COLO829 (cell line): ENCODE results near the gene SKP1.
"Not testable (repeated sequence)": the region's sequence is repeated elsewhere in the genome, so short reads cannot be mapped to it uniquely, and the experiment has no call there.

Experiments
- DNase-seq: peaks from one replicate; pipeline ENCODE4 v3.0.0; 2012; ENCODE audit warnings: low spot score

SKP1 gene

DNA sequence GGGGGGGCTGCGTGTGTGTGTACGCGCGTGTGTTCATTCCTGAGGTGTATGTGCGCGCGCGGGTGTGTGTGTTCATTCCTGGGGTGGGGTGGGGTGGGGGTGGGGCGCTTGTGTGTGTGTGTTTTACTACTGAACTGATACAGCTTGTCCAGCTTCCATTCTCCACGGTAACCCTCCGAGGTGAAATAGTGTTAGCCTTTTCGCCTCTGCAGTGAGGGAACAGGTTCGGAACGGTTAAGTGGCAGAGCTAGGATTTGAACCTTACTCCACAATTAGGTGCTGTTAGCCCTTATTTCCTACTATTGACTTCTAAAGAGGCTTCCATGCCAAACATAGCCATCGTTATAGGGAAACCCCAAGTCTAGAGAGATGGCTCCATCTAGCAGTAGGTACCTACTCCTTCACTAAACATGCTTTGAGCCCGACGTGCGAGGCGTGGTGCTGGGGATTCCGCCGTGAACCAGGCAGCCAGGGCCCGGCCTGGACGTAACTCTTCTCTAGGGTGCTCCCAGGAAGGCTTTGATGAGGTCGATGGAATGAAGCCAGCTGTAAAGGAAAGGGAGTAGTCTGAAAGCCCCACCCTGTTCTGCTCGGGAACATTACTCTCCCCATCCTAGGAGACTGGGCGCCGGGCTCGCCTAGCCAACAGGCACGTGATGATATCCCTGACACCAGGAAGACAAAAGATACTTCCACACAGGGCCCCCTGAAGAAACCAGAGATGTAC lies 782 bp upstream of the SKP1 start:
- no peak for DNase-seq

DNA sequence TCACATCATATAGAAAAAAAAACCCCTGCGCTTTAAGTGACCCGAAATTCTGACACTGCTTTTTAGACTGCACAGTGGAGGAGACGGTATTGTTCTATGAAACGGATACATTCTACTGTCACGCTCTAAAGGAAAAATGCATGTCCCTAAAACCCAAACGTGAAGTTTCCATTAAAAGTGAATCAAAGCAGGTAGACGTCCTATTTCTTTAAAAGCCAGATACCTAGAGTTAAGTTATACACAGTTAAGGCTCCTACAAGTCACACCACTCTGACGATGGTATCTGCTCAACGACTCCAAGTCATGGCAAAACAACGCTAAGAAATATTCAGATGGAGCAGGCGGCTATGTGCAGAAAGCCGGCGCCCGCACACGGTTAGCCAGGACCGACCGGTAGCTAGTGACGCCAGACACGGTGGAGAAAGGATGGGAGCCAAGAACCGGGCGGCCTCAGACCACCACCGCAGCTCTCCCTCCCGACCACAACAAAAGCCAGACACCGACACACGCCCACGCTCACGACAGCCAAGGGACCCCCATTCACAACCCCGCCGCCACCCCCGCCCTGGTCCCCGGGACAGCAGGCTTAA lies 734 bp downstream of the SKP1 start:
- no peak for DNase-seq

DNA sequence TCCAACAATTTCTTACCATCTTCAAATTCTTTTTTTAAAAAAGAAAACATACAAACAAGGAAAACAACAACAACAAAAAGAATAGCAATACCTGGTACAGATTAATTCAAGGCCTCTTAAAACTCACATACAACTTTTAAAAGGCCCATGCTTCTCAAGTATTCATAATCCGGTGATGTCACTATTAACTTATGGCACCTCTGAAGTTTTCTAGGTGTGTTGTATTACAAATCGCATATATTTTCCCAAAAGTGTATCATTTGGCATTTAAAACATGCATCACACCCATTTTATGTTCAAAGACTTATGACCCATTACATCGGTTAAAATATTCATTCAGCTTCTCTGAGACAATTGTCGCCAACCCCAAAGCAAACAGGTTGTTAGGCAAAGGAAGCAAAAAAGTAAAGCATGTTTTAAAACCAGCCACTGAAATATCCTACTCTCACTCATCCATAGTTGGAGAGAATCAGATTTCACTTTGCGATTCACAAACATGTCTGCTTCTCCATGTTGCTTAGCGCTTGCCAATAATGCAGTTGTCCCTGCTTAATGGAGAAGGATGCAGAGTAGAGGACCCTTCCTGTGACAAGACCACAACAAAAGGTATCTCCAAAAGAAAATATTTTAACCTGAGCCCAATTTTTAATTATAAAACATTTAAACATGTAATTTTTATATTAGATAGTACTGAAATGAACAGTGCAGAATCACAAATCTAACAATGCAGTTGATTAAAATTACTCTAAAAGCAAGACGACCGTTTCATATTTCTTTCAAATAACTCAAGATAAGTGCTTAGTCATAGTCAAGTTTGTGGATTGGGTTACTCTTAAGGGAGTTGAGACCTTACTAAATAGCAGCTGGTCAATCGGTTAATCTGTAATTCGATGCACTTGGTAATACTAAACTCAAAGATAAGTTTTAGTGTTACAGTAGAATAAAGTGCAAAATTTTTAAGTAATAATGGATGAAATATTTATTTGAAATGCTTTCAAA lies 1.6 kb downstream of the SKP1 start:
- DNase-seq = no peak

DNA sequence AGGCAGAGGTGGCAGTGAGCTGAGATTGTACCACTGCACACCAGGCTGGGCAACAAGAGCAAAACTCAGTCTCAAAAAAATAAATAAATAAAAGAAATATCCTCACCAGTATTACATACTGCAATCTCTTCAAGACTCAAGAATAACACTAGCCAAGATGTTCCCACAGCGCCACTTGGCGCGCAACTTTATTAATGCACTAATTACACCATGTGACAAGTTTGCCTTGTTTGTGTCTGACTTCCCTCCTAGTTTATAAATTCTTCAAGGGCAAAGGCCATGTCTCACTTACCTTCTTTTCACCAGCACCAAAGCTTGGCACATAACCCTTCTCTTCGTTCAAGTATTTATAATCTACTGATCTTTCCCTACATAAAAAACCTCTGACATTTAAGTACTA lies 4.8 kb downstream of the SKP1 start:
- no peak for DNase-seq

DNA sequence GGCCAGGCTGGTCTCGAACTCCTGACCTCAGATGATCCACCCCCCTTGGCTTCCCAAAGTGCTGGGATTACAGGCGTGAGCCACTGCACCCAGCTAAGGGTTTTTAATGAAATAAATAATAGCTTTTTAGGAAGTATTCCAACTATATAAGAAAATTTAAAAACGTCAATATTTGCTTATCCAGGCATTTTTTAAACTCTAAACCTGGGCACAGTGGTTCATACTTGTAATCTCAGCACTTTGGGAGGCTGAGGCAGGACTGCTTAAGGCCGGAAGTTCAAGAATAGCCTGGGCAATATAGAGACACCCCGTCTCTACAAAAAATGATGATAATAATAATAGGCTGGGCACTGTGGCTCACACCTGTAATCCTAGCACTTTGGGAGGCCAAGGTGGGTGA lies 14.2 kb downstream of the SKP1 start:
- DNase-seq = no peak

DNA sequence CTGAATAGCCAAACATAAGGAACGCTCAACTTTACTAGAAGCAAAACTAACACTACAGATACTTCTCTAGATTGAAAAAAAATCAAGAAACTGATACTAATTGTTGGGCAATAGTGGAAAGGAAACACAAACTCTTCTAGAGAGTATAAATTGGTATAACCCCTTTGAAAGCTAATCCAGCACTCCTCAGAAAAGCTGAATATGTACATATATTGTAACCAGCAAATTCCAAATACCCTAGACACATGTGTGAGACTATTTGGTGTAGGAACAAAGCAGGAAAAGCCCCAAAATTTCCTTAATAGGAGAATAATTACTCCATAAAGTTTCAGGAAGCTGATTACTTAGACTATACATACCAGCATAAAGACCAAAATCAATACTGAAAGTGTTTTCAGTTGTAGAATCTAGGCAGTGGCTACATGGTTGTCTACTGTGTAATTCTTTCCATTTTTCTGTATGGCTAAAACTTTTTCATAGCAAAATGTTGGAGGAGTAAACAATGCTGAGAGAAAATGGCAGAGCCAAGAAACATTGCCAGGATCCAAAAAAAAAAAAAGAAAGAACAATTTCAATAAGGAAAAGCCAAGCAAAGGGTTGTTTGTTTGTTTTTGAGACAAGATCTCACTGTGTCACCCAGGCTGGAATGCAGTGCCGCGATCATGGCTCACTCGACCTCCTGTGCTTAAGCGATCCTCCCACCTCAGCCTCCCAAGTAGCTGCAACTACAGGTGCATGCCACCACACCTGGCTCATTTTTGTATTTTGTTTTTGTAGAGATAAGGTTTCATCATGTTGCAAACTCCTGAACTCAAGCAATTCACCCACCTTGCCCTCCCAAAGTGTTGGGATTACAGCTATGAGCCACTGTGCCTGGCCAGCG lies 15.0 kb downstream of the SKP1 start:
- DNase-seq = no peak

DNA sequence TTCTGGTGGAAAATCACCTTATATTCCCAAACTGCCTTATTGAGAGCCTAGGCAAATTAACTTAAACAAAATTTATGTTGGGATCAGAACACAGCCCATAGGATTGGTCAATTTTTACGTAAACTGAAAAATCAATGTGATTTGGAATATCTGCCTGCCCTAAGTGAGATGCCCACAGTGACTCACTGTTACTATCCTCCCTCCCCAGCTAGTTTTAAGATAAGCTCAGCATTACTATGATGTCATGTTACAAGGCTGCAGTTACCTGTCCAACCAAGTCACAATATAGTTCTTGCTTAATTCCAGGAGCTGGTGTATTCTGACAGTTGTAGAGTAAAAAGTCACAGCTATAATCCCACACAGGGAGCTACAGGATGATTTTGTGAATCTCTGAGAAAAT lies 23.1 kb downstream of the SKP1 start:
- no peak for DNase-seq

DNA sequence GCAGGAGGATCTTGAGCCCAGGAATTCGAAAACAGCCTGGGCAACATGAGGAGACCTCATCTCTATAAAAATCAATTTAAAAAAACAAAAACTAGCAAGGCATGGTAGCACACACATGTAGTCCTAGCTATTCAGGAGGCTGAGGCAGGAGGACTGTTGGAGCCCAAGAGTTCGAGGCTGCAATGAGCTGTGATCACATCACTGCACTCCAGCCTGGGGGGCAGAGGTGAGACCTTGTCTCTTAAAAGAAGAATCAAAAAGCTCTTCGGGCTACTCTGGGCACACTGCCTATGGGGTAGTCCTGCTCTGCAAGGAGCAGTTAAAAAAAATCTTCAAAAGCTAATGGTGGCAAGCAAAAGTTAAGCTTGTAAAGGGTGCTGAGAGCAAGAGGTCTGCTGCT lies 23.5 kb downstream of the SKP1 start:
- no peak for DNase-seq

DNA sequence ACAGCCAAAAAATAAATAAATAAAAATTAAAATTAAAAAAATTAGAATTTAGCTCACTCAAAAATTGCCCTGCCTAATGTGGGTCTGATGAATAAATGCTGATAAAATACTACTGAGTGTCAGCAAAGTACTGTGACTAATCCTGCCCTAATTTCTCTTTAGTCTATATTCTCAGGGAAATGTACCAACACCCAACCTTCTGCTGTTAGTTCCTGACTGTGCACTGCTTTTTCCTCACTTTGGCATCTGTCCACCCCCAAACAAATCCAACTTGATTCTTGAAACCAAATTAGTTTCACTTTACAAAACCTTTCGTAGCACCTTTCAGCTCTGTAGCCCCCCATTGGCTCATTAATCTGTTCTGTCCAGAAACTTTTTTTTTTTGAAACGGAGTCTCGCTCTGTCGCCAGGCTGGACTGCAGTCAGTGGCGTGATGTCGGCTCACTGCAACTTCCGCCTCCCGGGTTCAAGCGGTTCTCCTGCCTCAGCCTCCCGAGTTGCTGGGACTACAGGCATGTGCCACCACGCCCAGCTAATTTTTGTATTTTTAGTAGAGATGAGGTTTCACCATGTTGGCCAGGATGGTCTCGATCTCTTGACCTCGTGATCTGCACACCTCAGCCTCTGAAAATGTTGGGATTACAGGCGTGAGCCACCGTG lies 24.4 kb downstream of the SKP1 start:
- DNase-seq = not testable (repeated sequence)

DNA sequence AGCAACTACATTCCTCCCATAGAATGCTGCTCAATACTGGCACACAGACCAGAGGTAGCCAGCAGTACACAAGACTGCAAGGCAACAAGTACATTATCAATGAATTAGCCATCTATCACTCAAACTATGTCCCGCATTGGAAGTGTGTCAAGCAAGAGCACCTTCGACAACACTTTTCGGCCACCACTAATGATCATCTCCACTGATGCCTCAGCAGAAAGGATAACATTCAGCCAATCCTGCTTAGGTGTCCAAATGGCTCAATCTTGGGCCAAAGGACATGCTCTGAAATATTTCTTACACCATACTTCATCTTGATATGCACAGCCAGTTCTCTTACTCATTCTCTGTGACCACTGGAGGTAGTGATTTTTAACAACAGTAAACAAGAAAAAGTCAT lies 25.0 kb downstream of the SKP1 start:
- DNase-seq = no peak

DNA sequence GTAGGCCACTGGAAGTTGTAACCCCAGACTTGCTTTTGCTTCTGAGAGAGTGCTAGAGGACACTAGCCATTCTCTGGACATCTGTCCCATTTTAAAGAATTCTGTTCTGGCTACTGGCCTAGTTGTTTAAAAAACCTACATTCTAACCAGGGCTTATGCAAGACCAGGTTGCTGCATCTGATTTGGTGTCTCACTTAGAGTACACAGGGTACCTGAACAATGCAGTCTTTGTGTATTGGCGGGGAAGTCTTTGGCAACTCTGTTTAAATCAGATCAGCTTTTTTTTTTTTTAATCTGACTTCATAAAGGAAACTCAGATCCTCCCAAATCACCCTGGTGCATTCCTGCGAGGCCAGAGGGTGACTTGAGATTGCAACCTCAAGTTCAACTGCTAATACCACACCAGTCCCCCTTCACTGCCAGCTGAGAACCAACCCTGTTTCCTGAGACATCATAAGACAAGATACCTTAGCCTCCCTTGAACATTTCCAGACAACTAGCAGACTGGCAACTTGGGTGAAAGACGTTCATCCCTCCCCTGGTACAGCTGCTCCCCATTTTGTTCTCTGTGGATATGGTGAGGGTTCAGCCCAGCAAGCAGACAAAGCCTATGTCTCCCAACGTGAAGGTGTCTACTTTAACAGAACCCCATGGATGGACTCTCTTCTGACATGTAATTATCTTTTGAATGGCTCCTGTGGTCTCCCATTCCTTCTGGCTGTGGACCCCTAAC lies 27.0 kb downstream of the SKP1 start:
- peak; percentile 74 for DNase-seq

DNA sequence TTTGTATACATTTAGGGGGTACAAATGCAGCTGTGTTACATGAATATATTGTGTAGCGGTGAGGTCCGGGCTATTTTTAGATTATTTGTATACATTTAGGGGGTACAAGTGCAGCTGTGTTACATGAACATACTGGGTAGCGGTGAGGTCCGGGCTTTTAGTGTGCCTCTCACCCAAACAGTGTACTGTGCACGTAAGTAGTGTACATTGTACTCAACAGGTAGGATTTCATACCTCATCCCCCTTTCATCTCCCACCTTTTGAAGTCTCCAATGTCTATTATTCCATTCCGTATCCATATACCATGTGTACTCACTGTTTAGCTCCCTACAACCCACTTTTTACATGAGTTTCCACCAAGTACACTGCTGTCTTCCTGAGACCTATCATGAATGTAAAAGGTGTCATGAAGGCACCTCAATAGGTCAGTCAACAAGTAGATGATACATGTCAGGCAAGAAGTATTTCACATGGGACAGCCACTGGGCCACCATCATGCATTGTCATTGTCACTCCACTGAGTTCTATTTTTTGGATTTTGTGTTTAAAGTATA lies 27.7 kb downstream of the SKP1 start:
- no peak for DNase-seq

DNA sequence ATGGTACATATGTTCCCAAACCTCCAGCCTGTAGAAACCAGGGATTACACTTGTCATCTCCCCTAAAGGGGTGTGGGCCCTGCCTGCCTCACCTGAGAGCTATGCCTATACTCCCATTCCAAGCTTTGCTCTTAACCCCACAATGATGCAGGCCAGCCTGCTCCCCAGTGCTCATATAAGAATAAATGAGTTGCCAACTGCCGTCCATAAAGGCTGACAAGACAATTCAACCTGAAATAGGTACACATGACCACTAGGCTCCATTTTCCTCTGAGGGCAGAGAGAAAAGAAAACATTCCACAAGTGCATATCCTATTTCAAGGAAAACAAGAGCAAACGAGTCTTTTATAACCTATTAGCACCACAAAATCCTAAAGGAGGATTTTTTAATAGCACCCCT lies 28.4 kb downstream of the SKP1 start:
- no peak for DNase-seq

DNA sequence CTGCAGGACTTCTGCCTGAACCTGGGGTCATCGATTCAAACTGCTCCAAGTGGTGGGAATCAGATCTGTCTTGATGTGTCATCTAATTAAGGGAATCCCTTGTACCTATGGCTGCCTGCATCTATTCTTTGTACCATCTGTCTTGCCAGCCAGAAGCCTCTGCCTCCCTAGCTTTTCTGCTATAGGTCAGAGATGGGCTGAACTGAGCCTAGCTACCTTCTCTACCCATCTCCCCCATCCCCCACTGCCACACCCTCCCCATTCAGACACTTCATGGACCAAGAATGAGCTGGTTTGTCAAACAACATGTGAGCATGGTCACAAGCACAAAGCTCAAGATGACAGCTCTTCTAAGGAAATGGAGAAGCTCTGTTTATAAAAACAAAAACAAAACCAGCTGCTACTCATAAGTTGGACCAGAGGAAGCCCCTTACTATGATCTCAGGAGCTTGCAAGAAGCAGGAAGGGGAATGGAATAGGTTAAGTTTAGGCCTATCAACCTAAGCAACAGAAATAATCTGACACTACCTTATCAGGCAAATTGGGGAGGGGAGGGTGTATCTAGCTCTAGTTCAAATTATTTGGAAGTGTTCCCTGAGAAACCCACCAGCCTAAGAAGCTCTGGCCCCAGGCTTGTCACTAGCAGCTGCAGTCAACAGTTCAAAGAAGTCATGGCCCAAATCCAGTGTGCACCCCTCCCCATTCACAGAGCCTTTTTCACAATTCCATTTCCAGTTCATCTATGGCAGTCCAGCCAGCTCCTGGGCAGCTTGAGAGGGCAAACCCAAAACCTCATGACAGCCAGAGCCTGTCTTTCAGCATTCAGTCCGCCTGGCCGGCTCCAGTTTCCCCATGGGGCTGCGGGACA lies 29.9 kb downstream of the SKP1 start:
- no peak for DNase-seq

DNA sequence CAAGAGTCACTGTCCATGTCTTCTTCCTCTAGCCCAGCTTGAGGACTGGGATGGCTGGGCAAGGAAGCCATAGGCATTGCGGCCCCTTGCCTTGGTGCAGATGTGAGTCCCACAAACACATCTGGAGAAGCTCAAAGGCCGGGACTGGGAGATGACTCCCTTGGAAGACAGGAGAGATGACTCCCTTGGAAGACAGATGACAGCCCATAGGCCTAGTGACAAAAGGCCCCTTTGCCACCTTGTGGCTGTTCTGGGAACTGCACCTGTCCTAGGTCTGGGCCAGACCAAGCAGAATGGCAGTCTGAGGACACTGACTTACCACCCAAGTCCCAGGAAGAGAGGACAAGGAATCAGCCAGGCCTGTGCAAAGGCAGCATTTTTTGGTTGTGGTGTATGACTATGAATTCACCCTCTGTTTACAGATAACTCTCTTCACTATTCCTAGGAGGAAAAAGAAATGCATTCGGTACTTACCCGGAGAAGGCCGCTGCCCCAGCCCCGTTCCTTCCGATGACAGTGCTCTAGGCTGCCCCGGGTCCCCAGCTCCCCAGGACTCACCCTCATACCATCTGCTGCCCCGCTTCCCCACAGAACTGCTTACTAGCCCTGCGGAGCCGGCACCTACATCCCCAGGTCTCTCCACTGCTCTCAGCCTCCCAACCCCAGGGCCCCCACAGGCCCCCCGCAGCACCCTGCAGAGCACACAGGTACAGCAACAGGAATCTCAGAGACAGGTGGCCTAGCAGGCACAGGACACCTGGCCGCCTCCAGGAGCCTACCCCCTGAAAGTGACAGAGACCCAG lies 30.8 kb downstream of the SKP1 start:
- peak; percentile 28 for DNase-seq

DNA sequence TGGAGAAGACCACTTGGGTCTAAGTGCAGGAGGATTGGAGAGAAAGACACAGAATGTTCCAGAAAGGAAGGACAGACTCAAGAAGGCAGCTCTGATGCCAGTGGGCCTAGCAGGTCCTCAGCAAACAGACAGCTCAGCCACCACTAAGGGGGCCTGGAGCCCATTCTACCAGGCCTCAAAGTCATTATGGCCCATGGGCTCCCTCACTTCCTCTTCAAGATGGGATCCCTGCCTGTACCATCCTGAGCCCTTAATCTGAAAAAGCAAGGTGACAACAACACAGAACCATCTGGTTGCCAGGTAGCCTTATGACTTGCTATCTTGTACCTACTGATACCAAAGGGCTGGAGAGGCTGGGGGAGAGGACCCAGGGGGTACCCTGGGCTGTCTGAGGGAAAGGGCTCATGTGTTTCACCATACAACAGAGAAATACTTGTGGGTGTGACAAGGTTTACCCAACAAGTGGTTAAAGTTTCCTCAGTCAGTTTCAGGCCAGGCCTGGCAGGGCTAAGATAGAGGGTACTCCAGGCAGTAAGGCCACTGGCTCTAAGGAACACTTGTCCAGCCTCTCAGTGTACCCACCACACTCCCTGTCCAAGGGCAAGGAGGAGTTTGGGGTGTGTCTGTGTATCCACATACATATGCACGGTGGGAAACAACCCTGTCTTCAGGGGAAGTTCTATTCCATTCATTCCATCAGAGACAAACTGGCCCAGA lies 31.6 kb downstream of the SKP1 start:
- no peak for DNase-seq
